ENCODE measurements around the gene GOLGA2.

DNA sequence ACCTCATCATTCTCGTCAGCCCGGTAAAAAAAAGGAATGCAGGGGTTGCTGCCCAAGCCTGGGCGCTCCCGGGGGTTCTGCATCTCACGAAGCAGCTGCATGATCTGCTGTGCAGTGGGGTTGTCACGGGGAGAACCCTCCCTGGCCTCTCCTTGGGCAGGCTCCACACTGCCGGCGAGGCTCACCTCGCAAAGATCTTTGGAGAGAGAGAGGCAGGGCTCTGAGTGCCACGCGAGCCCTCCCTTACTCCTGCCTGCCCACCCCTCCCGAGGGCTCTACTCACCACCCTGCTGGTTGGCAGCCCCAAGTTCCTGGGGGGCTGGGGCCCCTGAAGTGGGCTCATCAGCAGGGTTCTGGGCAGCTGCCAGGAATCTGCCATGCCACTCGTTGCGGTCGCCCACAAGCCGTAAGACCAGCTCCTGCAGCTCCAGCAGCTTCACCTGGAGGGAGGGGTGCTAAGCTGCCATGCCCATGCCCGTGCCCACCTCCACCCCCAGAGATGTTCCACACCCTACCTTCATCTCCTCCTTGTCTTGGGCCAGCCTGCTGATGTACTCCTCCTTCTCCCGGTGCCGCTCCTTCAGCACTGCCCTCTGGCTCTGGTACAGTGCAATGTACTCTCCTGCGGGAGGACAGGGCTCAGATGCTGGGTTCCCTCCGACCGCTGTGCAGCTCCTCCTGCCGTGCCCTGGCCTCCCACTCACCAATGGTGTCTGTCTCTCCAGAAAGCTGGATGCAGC, 18.6 kb downstream of the GOLGA2 start:
- TF ChIP-seq, protein P1, sequence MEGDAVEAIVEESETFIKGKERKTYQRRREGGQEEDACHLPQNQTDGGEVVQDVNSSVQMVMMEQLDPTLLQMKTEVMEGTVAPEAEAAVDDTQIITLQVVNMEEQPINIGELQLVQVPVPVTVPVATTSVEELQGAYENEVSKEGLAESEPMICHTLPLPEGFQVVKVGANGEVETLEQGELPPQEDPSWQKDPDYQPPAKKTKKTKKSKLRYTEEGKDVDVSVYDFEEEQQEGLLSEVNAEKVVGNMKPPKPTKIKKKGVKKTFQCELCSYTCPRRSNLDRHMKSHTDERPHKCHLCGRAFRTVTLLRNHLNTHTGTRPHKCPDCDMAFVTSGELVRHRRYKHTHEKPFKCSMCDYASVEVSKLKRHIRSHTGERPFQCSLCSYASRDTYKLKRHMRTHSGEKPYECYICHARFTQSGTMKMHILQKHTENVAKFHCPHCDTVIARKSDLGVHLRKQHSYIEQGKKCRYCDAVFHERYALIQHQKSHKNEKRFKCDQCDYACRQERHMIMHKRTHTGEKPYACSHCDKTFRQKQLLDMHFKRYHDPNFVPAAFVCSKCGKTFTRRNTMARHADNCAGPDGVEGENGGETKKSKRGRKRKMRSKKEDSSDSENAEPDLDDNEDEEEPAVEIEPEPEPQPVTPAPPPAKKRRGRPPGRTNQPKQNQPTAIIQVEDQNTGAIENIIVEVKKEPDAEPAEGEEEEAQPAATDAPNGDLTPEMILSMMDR (IDR thresholded peaks at IDR 0.05): no peak
- TF ChIP-seq POLR2A (IDR thresholded peaks at IDR 0.05): no peak
